Activated CD8-positive, alpha-beta T cell treated with anti-CD3 and anti-CD28 coated beads for 36 hours (primary cell): ENCODE data around the gene AK9. TPM values are rescaled to one million over a fixed set of nuclear protein-coding genes. Genes with fewer than 3 reads are reported as not detected.

Experiments used
- ATAC-seq: fragments of 200-7000 bp; cut with Tn5 transposase; one replicate; pipeline ENCODE4 v1.10.0; 2021; ENCODE audit warnings: mild to moderate bottlenecking, moderate library complexity
- CTCF ChIA-PET: fragments of 350-600 bp; sonication (Branson Sonifier 250); formaldehyde crosslinking; loops from one replicate; lab custom pipeline; 2021; ENCODE audit warnings: antibody characterized with exemption; lab: Charles Lee
- POLR2A ChIA-PET: fragments of 350-600 bp; sonication (Branson Sonifier 250); formaldehyde crosslinking; loops from one replicate; lab custom pipeline; 2021; ENCODE audit warnings: antibody characterized with exemption; lab: Charles Lee
- DNase-seq: peaks from one replicate; pipeline ENCODE4 v3.0.0-alpha.2; 2020
- H3K27ac Mint-ChIP-seq: one replicate; pipeline ENCODE4 v1.8.0; 2021; ENCODE audit warnings: mild to moderate bottlenecking, mixed read lengths
- H3K27me3 Mint-ChIP-seq: one replicate; pipeline ENCODE4 v1.8.0; 2021; ENCODE audit warnings: mixed read lengths
- H3K36me3 Mint-ChIP-seq: one replicate; pipeline ENCODE4 v1.8.0; 2021; ENCODE audit warnings: low read depth, mixed read lengths
- H3K4me1 Mint-ChIP-seq: one replicate; pipeline ENCODE4 v1.8.0; 2021; ENCODE audit warnings: low read depth, mixed read lengths
- H3K4me3 Mint-ChIP-seq: one replicate; pipeline ENCODE4 v1.8.0; 2021; ENCODE audit warnings: mild to moderate bottlenecking, moderate library complexity, mixed read lengths
- H3K9me3 Mint-ChIP-seq: one replicate; pipeline ENCODE4 v1.8.0; 2021; ENCODE audit warnings: mixed read lengths
- intact Hi-C: fragments of 100-400 bp; cut with micrococcal nuclease; formaldehyde crosslinking; loops from one replicate; pipeline ENCODE4 v1.10.0; 2022
- total RNA-seq, 2 experiments: library from RNA; stranded (reverse); gene quantifications; one replicate each; pipeline ENCODE4 v1.2.3, GENCODE V29; 2021
- TF ChIP-seq, protein P1 (sequence below): fragments of 200-600 bp; IDR thresholded peaks from one replicate; pipeline ENCODE4 v1.8.0; 2022; ENCODE audit warnings: antibody characterized with exemption, mild to moderate bottlenecking

AK9 gene
- total RNA-seq, 2 experiments from 2014 or later: 3.0 to 3.5 TPM

DNA sequence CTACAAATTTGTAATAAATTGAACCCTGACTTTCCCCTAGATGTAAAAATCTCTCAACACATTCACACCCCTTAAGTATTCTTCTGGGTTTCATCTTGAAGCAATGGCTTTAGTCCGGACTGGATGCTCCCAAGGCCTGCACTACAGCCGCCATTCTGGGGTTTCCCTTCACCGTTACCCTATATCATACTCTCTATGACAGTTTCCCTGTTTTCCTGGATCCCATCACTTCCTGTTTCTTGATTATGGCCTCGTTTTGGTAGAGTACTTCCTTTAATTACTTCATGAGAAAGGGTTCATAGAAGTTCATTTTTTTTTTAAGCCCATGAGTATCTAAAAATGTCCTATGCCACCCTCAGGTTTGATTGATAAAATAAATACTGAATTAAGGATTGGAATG is 11.8 kb upstream of the AK9 start:
- H3K4me1 Mint-ChIP-seq: peaks cover 14% of the 10 kb centered on the region
- H3K27me3 Mint-ChIP-seq: no peaks in the 10 kb centered on the region
- H3K36me3 Mint-ChIP-seq: no peaks in the 10 kb centered on the region
- no peaks in the 10 kb centered on the region for H3K9me3 Mint-ChIP-seq
- ATAC-seq: no peak
- ChIA-PET CTCF (interaction anchor here (0.7 to 6.8 kb wide), 4 partner anchors 13 to 688 kb away, joined by 3 to 143 read pairs (median 18); no protein-coding TSS in a partner anchor), POLR2A (no interaction called here)
- H3K4me3 Mint-ChIP-seq: no peak overlapping the region
- TF ChIP-seq, protein P1, sequence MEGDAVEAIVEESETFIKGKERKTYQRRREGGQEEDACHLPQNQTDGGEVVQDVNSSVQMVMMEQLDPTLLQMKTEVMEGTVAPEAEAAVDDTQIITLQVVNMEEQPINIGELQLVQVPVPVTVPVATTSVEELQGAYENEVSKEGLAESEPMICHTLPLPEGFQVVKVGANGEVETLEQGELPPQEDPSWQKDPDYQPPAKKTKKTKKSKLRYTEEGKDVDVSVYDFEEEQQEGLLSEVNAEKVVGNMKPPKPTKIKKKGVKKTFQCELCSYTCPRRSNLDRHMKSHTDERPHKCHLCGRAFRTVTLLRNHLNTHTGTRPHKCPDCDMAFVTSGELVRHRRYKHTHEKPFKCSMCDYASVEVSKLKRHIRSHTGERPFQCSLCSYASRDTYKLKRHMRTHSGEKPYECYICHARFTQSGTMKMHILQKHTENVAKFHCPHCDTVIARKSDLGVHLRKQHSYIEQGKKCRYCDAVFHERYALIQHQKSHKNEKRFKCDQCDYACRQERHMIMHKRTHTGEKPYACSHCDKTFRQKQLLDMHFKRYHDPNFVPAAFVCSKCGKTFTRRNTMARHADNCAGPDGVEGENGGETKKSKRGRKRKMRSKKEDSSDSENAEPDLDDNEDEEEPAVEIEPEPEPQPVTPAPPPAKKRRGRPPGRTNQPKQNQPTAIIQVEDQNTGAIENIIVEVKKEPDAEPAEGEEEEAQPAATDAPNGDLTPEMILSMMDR: no peak
- no peak overlapping the region for H3K27ac Mint-ChIP-seq
- intact Hi-C loops: loop anchor here (5.0 kb wide), 1 partner anchor 175 kb away; no protein-coding TSS in a partner anchor
- no peak for DNase-seq

DNA sequence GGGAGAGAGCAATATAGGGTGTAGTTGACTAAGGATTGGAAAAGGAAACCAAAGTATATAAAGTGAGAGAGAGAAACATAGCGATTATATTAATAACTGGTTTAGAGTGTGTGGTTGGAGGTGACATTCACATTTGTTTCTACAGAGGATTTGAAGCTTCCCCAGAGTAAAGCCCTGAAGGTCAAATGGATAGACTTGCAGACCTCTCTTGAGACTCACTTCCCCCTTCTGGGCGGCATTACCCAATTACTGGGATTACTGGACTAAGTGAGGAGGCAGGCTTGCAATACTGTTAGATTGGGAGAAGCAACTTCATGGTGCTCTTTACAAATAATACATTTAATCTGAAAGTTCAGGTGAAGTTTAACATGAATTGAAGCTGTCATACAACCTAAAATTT is 10.8 kb upstream of the AK9 start:
- no peaks in the 10 kb centered on the region for H3K36me3 Mint-ChIP-seq
- H3K27me3 Mint-ChIP-seq: no peaks in the 10 kb centered on the region
- TF ChIP-seq, protein P1: no peak
- no peak overlapping the region for H3K27ac Mint-ChIP-seq
- H3K4me1 Mint-ChIP-seq: peaks cover 14% of the 10 kb centered on the region
- H3K9me3 Mint-ChIP-seq: no peaks in the 10 kb centered on the region
- intact Hi-C loops: loop anchor here (5.0 kb wide), 1 partner anchor 174 kb away; no protein-coding TSS in a partner anchor
- no peak overlapping the region for H3K4me3 Mint-ChIP-seq
- POLR2A ChIA-PET: no interaction called here
- DNase-seq: no peak
- ATAC-seq: no peak
- CTCF ChIA-PET: interaction anchor here (0.7 to 6.8 kb wide), 7 partner anchors 10 to 689 kb away, joined by 3 to 143 read pairs (median 7); partner anchors contain the start of genes AK9 and FIG4

DNA sequence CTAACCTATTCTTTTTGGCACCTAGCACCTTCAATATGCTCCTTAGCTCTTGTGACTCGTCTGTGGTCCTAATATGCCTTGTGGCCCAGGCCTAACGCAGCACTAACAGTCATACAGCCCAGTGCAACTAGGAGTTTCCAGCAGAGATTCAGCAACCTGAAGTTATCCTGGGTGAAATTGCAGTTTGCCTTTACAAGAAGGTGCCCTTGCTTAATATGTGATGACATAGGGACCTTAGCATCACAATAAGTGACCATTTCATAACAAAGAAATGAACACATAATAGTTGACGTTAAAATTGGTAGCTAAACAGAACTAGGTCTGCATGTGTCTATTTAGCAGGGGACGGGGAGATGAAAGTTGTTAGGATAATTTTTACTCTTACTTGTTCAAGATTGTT is 10.2 kb upstream of the AK9 start:
- Mint-ChIP-seq H3K4me3 (no peak overlapping the region), H3K27ac (no peak overlapping the region), H3K4me1 (peaks cover 8% of the 10 kb centered on the region), H3K9me3 (peaks cover 2% of the 10 kb centered on the region), H3K36me3 (peaks cover 3% of the 10 kb centered on the region), H3K27me3 (no peaks in the 10 kb centered on the region)
- POLR2A ChIA-PET: no interaction called here
- TF ChIP-seq, protein P1: no peak
- ATAC-seq (no peak), DNase-seq (no peak)
- CTCF ChIA-PET: interaction anchor here (0.7 to 6.8 kb wide), 8 partner anchors 10 to 689 kb away, joined by 3 to 143 read pairs (median 4); partner anchors contain the start of genes AK9 and FIG4
- intact Hi-C loops: loop anchor here (5.0 kb wide), 1 partner anchor 174 kb away; no protein-coding TSS in a partner anchor

DNA sequence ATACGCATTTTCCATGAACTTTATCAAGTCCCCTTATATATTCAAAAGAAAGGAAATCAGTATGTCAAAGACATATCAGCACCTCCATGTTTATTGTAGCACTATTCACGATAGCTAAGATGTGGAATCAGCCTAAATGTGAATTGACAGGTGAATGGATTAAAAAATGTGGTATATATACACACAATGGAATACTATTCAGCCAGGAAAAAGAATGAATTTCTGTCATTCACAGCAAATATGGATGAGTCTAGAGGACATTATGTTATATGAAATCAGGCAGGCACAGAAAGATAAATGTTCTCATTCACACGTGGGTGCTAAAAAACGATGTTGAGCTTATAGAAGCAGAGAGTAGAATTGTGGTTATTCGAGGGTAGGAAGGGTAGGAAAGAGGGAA is 5.4 kb upstream of the AK9 start:
- TF ChIP-seq, protein P1: no peak
- no peak overlapping the region for H3K4me3 Mint-ChIP-seq
- no peak for ATAC-seq
- peaks cover 2% of the 10 kb centered on the region for H3K9me3 Mint-ChIP-seq
- peaks cover 10% of the 10 kb centered on the region for H3K4me1 Mint-ChIP-seq
- no peak for DNase-seq
- H3K27me3 Mint-ChIP-seq: no peaks in the 10 kb centered on the region
- intact Hi-C loops: loop anchor here (10.0 kb wide), 1 partner anchor 102 kb away; no protein-coding TSS in a partner anchor
- H3K27ac Mint-ChIP-seq: no peak overlapping the region
- CTCF ChIA-PET: interaction anchor here (0.9 to 3.3 kb wide), 4 partner anchors 100 to 695 kb away, joined by 3 to 17 read pairs (median 4); no protein-coding TSS in a partner anchor
- POLR2A ChIA-PET: no interaction called here
- peaks cover 3% of the 10 kb centered on the region for H3K36me3 Mint-ChIP-seq

DNA sequence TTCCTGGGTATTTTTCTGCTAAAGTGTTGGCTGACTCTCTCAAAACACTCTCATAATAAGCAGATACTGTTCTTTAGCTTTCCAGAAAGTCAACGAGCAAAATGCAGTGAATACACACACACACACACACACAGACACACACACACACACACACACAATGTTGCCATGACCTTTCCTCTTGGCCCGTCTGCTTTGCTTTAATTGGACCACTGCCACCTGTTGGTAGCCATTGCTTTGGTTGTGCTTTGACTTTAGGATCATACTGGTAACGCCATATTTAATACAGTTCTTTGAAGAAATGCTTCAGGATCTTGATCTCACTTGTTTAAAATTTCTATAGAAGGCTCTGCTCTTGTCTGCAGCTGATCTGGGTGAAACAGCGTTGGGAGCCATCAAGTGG is 4.5 kb upstream of the AK9 start:
- intact Hi-C loops: loop anchor here (10.0 kb wide), 1 partner anchor 101 kb away; no protein-coding TSS in a partner anchor
- Mint-ChIP-seq H3K27me3 (no peaks in the 10 kb centered on the region), H3K9me3 (peaks cover 2% of the 10 kb centered on the region), H3K27ac (no peak overlapping the region), H3K4me1 (peaks cover 10% of the 10 kb centered on the region), H3K4me3 (no peak overlapping the region), H3K36me3 (peaks cover 3% of the 10 kb centered on the region)
- TF ChIP-seq, protein P1: no peak
- ChIA-PET POLR2A (no interaction called here), CTCF (interaction anchor here (3.3 kb wide), 1 partner anchor 344 kb away, joined by 17 read pairs; no protein-coding TSS in a partner anchor)
- DNase-seq: peak; percentile 47
- ATAC-seq: no peak
